ENCODE results near the gene ASCC3.

GRCh38 chr6:100664274-100665040 is 216.7 kb downstream of the ASCC3 start:
- TF ChIP-seq, protein P1, sequence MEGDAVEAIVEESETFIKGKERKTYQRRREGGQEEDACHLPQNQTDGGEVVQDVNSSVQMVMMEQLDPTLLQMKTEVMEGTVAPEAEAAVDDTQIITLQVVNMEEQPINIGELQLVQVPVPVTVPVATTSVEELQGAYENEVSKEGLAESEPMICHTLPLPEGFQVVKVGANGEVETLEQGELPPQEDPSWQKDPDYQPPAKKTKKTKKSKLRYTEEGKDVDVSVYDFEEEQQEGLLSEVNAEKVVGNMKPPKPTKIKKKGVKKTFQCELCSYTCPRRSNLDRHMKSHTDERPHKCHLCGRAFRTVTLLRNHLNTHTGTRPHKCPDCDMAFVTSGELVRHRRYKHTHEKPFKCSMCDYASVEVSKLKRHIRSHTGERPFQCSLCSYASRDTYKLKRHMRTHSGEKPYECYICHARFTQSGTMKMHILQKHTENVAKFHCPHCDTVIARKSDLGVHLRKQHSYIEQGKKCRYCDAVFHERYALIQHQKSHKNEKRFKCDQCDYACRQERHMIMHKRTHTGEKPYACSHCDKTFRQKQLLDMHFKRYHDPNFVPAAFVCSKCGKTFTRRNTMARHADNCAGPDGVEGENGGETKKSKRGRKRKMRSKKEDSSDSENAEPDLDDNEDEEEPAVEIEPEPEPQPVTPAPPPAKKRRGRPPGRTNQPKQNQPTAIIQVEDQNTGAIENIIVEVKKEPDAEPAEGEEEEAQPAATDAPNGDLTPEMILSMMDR (IDR thresholded peaks at IDR 0.05), result peak in 5 of 6 experiments; percentile 27 to 58 (median 56)
- TF ChIP-seq POLR2A (IDR thresholded peaks at IDR 0.05), result no peak

All from esophagus squamous epithelium (tissue), 4 donors.